Inflammatory macrophage treated with lipopolysaccharide for 1 hour (primary cell): ENCODE results near the gene SMC4.

Experiments
- DNase-seq, 2 donors: peaks; one replicate each; pipeline ENCODE4 v3.0.0-alpha.2; 2020 to 2022

The SMC4 gene

DNA sequence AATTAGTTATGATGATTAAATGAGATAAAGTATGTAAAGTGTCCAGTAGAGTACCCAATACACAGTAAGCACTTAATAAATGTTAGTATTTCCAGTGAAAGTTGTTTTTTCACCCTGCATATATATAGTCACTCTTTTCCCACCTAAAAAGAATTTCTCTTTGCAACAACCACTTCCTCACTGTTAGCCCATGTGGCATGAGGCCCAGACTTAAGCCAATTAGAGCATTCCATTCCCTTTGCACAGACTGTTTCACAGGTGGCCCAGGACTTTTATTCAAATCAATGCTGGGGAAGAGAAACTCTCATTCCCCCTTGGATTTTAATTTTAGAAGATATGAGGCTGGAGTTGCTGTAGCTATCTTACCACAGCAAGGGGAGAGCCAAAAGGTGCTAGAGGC is 4.2 kb upstream of the SMC4 start:
- no peak for DNase-seq

DNA sequence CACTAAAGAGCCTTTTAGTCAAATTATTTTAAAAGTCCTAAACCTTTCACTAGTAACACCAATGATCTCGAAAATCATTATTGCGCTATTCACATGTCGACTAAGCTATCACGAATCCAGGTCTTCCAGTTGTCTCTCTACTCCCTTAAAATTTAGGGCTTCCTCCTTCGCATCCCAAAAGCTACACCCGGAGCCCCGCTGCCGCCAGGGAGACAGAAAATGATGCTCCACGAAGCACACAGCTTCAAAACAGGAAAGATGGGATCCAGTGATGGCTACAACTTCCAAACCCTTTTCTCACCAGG is 678 bp upstream of the SMC4 start:
- DNase-seq = no peak

GRCh38 chr3:160400030-160400701 is 716 bp downstream of the SMC4 start:
- peak; percentile 74 to 76 for DNase-seq

GRCh38 chr3:160400702-160401150 is 1.3 kb downstream of the SMC4 start:
- peak in 1 of 2 donors; percentile 13 for DNase-seq

DNA sequence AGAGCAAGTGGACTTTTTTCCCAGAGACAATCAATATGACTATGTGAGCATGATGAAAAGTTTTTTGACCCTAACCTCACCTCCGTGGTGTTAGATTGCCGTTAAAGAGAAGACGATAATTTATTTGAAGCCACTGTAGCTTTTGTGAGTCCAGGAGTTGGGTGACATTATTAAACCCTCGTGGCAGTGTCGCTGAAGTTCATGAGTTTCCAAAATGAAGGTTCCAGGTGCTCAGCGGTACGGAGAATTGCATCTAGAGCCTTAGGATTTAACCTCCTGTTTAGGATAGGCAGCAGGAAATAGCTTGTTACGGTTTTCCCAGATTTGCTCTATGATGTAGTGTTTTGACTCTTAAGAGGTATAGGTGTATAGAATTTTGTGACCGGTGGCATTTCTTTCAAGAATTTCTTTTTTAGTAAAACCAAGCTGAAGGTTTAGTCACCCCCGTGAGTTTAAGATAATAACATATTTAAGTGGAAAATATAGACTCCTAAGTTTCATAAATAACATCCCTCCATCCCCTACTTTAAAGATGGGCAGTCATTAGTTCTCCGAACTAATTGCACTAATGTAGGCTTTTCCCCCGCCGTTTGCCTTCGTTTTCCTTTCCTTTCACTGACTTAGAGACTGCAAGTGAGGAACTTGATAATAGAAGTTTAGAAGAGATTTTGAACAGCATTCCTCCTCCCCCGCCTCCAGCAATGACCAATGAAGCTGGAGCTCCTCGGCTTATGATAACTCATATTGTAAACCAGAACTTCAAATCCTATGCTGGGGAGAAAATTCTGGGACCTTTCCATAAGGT is 2.0 kb downstream of the SMC4 start:
- DNase-seq = peak; percentile 45 to 63

DNA sequence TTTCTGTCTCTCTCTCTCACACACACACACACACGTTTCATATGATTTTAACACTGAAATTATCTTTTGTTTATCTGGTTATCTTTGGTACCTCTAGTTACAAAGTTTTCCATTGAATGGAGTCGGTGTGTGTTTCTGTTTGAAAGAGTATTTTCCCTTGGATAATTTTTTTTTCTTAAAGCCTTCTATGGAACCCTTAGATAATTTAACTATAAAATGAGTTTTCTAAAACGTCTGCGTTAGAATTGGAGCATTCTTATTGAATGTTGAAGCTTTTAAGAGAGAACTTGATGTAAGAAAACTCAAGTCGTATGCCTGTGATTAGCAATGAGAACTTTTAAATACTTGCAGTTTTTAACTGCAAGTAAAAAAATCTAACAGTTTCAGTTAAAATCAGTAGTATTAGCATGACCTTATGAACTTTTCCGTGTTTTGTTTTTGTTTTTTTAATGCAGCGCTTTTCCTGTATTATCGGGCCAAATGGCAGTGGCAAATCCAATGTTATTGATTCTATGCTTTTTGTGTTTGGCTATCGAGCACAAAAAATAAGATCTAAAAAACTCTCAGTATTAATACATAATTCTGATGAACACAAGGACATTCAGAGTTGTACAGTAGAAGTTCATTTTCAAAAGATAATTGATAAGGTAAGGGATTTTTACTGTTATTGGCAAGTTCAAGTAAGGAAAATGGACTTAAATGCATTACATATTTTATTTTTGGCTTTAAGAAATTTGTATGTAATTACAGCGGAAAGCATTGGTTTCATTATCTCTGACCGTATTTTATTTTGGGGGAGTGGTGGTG is 3.0 kb downstream of the SMC4 start:
- no peak for DNase-seq

DNA sequence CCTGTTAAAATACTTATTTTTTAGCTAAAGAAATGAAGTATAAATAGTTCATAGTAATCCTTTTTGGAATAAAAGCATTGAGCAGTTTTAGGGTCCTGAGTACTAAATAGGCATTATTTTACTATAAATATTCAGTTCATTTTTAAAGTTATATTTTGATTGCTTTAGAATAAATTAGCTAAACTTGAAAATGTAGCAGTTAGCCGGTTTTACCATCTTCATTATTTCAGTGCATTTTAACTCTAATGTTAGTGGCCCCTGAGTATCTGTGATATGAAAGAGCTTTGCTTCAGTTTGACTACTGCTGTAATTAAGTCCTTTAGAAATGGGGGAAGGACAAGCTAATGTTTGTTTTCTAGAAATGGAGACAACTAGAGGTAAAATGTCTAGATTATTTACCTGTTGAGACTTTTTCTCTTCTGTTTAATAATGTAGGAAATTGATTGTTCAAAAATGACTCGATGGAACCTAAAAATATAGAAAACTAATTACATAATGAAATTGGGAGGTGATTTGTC is 3.6 kb downstream of the SMC4 start:
- DNase-seq = no peak

GRCh38 chr3:160403796-160404470 is 4.5 kb downstream of the SMC4 start:
- peak; percentile 13 to 33 for DNase-seq

GRCh38 chr3:160409812-160410610 is 10.6 kb downstream of the SMC4 start:
- no peak for DNase-seq

GRCh38 chr3:160412477-160412876 is 13.0 kb downstream of the SMC4 start:
- DNase-seq = no peak

DNA sequence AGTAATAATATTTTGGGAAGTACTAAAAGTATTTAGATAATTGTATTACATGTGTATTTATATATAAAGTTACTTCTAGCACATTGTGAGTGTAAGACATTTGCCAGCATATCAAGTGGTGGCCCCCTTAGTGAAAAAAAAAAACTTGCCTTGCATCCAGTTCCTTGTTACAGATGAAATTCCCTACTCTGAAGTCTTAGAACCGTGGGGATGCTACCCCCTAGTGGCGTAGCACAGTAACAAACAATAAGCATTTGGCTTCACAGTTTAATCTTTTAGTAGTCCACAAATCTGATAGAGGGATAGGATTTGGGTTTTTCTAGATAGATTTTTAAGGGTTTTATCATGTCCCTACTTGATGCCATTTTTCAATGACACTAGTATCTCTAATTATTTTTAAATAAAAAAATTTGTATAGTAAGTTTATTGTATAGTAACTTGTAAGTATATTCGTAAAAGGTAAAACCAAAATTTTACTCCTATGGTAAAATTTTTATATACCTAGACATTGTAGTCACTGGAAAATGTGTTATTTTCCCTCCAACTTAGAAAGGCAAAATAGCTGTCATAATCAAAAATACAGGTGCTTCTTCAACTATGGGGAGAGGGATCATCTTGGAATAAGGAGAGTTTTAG is 14.3 kb downstream of the SMC4 start:
- DNase-seq = peak; percentile 61 to 82

- no peak for DNase-seq
Measured at GRCh38 chr3:160417311-160417710, 17.9 kb downstream of the SMC4 start.

GRCh38 chr3:160427832-160428424 is 28.5 kb downstream of the SMC4 start:
- no peak for DNase-seq

DNA sequence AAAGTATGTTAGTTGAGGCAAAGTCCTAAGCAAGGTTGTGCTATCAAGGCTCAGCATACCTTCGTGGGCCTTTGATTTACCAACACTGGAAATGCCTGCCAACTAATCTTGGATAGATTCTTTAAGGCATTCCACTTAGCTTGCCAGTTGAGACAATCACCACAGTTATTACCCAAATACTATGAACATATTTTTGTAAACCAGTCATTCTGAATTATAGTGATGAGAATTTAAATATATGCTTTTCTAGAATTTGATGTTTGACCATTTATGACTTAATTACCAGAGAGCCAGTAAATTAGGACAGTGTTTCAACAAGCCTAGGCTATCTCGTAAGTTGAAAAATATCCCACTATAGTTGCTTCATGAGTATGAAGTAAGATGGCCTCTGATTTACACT is 34.6 kb downstream of the SMC4 start:
- no peak for DNase-seq

DNA sequence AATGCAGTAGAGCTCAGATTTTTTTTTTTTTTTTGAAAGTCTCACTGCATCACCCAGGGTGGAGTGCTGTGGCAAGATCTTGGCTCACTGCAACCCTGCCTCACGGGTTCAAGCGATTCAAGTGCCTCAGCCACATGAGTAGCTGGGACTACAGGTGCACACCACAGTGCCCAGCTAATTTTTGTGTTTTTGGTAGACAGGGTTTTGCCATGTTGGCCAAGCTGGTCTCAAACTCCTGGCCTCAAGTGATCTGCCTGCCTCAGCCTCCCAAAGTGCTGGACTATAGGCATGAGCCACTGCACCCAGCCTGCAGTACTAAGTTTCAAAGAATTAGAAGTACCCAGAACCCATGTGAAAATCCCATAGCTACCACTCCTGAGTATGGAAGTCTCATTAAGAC is 35.6 kb downstream of the SMC4 start:
- DNase-seq = no peak

- DNase-seq = no peak
Measured at GRCh38 chr3:160435747-160436146, 36.3 kb downstream of the SMC4 start.

- DNase-seq = no peak
Measured at GRCh38 chr3:160437083-160437455, 37.6 kb downstream of the SMC4 start.

DNA sequence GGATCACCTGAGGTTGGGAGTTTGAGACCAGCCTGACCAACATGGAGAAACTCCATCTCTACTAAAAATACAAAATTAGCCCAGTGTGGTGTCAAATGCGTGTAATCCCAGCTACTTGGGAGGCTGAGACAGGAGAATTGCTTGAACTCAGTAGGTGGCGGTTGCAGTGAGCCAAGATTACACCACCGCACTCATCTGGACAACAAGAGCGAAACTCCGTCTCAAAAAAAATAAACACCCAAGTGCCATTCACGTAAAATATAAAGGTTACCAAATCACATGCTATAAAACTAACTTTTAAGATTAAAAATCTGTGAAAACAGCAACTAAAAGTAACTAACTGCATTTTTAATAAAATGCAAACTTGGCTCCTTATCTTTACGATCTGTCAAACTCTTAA is 41.2 kb downstream of the SMC4 start:
- DNase-seq = no peak

DNA sequence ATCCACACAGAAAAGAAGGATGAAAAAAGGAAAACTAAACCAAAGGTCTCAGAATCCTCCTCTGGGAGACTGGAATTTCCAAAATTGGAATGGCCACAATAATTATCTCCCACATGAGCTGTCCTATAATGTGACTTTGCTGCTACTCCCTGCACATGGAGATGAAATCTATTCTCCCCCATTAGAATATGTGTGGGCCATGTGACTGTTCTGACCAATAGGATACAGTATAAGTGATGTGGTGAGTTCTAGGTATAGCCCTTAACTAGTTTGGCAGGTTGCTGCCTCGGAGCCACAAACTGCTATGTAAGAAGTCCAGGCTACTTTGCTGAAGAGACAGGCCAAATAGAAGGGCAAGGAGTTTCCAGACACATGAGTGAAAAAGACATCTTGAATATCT is 45.0 kb downstream of the SMC4 start:
- no peak for DNase-seq

- DNase-seq = no peak
Measured at GRCh38 chr3:160445854-160446253, 46.4 kb downstream of the SMC4 start.

DNA sequence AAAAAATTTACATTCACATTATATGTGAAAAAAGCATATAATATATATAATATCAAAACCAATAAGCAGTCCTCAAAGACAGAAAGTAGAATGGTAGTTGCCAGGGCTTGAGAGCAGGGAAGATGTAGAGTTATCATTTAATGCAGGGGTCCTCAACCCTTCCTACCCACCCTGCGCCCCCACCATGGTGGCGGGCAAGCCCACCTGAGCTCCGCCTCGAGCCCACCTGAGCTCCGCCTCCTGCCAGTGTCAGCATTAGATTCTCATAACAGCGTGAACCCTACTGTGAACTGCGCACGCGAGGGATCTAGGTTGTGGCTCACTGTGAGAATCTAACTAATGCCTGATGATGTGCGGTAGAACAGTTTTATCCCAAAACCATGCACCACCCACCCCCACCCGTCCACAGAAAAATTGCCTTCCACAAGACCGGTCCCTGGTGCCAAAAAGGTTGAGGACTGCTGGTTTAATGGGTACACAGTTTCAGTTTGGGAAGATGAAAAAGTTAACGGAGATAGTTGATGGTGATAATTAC is 47.1 kb downstream of the SMC4 start:
- no peak for DNase-seq
